Prostate gland (tissue), 2 donors: ENCODE measurements around the gene VEZF1. TPM values are rescaled to one million over a fixed set of nuclear protein-coding genes. Genes with fewer than 3 reads are reported as not detected.

ENCODE experiments used
- DNase-seq: peaks from one replicate; pipeline ENCODE4 v3.0.0-alpha.2; 2019; ENCODE audit warnings: low spot score
- H3K27ac ChIP-seq, 2 donors: fragments of 200-600 bp; sonication (generic); 2 replicates each; pipeline ENCODE4 v1.5.1; 2017 to 2019
- H3K27me3 ChIP-seq: fragments of 200-600 bp; sonication (generic); replicated peaks from 2 replicates; pipeline ENCODE4 v1.5.1; 2019; ENCODE audit not compliant: insufficient read depth
- H3K36me3 ChIP-seq, 2 donors: fragments of 200-600 bp; sonication (generic); 1 replicate in 1 of 2; 2 replicates in 1 of 2; pipeline versions ENCODE4 v1.5.1 to v1.8.1; 2017 to 2019
- H3K4me1 ChIP-seq: fragments of 200-600 bp; sonication (generic); replicated peaks from 2 replicates; pipeline ENCODE4 v1.5.1; 2019
- H3K4me3 ChIP-seq, 2 donors: fragments of 200-600 bp; sonication (generic); 2 replicates each; pipeline ENCODE4 v1.5.1; 2017 to 2019
- H3K9me3 ChIP-seq: fragments of 200-600 bp; sonication (generic); 2 replicates; pipeline ENCODE4 v1.5.1; 2017
- CTCF ChIP-seq, 4 experiments: fragments of 200-600 bp in 2 of 4; fragments of 450-650 bp in 2 of 4; sonication (generic) in 2 of 4; IDR thresholded peaks; 1 replicate in 3 of 4; 2 replicates in 1 of 4; pipeline ENCODE4 v1.5.1; 2016 to 2019; ENCODE audit warnings: antibody characterized with exemption in 4 of 4, mild to moderate bottlenecking in 2 of 4, moderate library complexity in 2 of 4
- POLR2A ChIP-seq: fragments of 450-650 bp; IDR thresholded peaks from one replicate; pipeline ENCODE4 v1.6.1; 2016; ENCODE audit warnings: antibody characterized with exemption, mild to moderate bottlenecking
- POLR2AphosphoS5 ChIP-seq: sonication (generic); formaldehyde crosslinking; IDR thresholded peaks from one replicate; pipeline ENCODE4 v1.6.1; 2017; ENCODE audit warnings: antibody characterized with exemption
- WGBS: methylation state at CpG from one replicate; pipeline ENCODE4 v1.1.5; 2018; 5-methylcytosine and 5-hydroxymethylcytosine counted together
- intact Hi-C: fragments of 100-400 bp; cut with DNase I; formaldehyde crosslinking; loops from one replicate; pipeline ENCODE4 v1.14.2; 2022
- total RNA-seq, 2 donors: library from RNA; depleted of rRNA; stranded (reverse); fragments of >200 nt; gene quantifications; one replicate each; pipeline ENCODE4 v1.1.0, GENCODE V29; 2016

The VEZF1 gene
- total RNA-seq, 2 donors from 2014 or later, result 84.9 to 91.1 TPM

GRCh38 chr17:57948555-57949420, 39.3 kb downstream of the VEZF1 start:
- Histone ChIP-seq H3K4me3 (no peak overlapping the region), H3K4me1 (peaks cover 15% of the 10 kb centered on the region), H3K27ac (peak overlapping the region; percentile 85 to 87), H3K9me3 (no peaks in the 10 kb centered on the region), H3K36me3 (no peaks in the 10 kb centered on the region), H3K27me3 (no peaks in the 10 kb centered on the region)
- 34% methylated on average over 5 of the region's 5 CpGs for WGBS
- TF ChIP-seq POLR2A (peak; percentile 5), CTCF (IDR thresholded peaks at IDR 0.05) (peak in 1 of 4 experiments; percentile 32), POLR2AphosphoS5 (peak; percentile 75)
- intact Hi-C loops, result no loop called here
- no peak for DNase-seq

GRCh38 chr17:57948169-57948554, 39.9 kb downstream of the VEZF1 start:
- H3K27me3 ChIP-seq, result no peaks in the 10 kb centered on the region
- 70% methylated on average over 5 of the region's 5 CpGs for WGBS
- no peak for TF ChIP-seq POLR2A
- no peak for TF ChIP-seq CTCF (IDR thresholded peaks at IDR 0.05)
- no peak for TF ChIP-seq POLR2AphosphoS5
- peaks cover 15% of the 10 kb centered on the region for H3K4me1 ChIP-seq
- no peaks in the 10 kb centered on the region for H3K9me3 ChIP-seq
- H3K4me3 ChIP-seq, result no peak overlapping the region
- peak overlapping the region; percentile 85 to 87 for H3K27ac ChIP-seq
- intact Hi-C loops, result no loop called here
- DNase-seq, result no peak
- H3K36me3 ChIP-seq, result no peaks in the 10 kb centered on the region

- no peak for DNase-seq
- H3K27ac ChIP-seq, result peak overlapping the region; percentile 85 to 87
- peak overlapping the region in 1 of 2 donors; percentile 33 for H3K4me3 ChIP-seq
- H3K27me3 ChIP-seq, result no peaks in the 10 kb centered on the region
- H3K9me3 ChIP-seq, result no peaks in the 10 kb centered on the region
- WGBS, result 70% methylated on average over 9 of the region's 9 CpGs
- TF ChIP-seq POLR2AphosphoS5, result no peak
- no peak for TF ChIP-seq CTCF (IDR thresholded peaks at IDR 0.05)
- TF ChIP-seq POLR2A, result no peak
- H3K4me1 ChIP-seq, result peaks cover 15% of the 10 kb centered on the region
- no peaks in the 10 kb centered on the region for H3K36me3 ChIP-seq
- intact Hi-C loops, result loop anchor here (2.0 kb wide), 1 partner anchor 39 kb away; no protein-coding TSS in a partner anchor
Observed at GRCh38 chr17:57947369-57947768, 40.7 kb downstream of the VEZF1 start.

- DNase-seq, result peak; percentile 52
- Histone ChIP-seq H3K27ac (peak overlapping the region; percentile 85 to 87), H3K9me3 (no peaks in the 10 kb centered on the region), H3K4me3 (peak overlapping the region; percentile 20 to 33), H3K4me1 (peaks cover 15% of the 10 kb centered on the region), H3K36me3 (no peaks in the 10 kb centered on the region), H3K27me3 (no peaks in the 10 kb centered on the region)
- WGBS, result 2% methylated on average over 10 of the region's 10 CpGs
- TF ChIP-seq POLR2A (no peak), POLR2AphosphoS5 (peak; percentile 31)
- intact Hi-C loops, result loop anchor here (2.0 kb wide), 1 partner anchor 40 kb away; no protein-coding TSS in a partner anchor
Observed at GRCh38 chr17:57946798-57947358, 41.2 kb downstream of the VEZF1 start.

GRCh38 chr17:57945996-57946797, 41.9 kb downstream of the VEZF1 start:
- Histone ChIP-seq H3K27ac (peak overlapping the region; percentile 85 to 87), H3K4me1 (peaks cover 18% of the 10 kb centered on the region), H3K27me3 (no peaks in the 10 kb centered on the region), H3K36me3 (no peaks in the 10 kb centered on the region), H3K9me3 (no peaks in the 10 kb centered on the region), H3K4me3 (peak overlapping the region; percentile 20 to 33)
- TF ChIP-seq POLR2A (no peak), CTCF (IDR thresholded peaks at IDR 0.05) (peak in 1 of 4 experiments; percentile 15), POLR2AphosphoS5 (peak; percentile 49)
- DNase-seq, result peak; percentile 73
- WGBS, result 6% methylated on average over 6 of the region's 6 CpGs
- intact Hi-C loops, result loop anchor here (2.0 kb wide), 1 partner anchor 41 kb away; no protein-coding TSS in a partner anchor
